ENCODE measurements around the gene ARID2. TPM values are rescaled to one million over a fixed set of nuclear protein-coding genes. Genes with fewer than 3 reads are reported as not detected.

Gene ARID2
- total and polyA plus RNA-seq, 2 donors (not counting 1 experiment from before 2014, with no cell fraction given) = 5.0 to 49.2 TPM

GRCh38 chr12:45712319-45712718 lies 17.2 kb upstream of the ARID2 start:
- Histone ChIP-seq H3K27me3 (replicated peaks in 1 of 4; ENCODE audit: control extremely low read depth in 1 of 4, control insufficient read depth in 3 of 4, insufficient read depth in 4 of 4, low read length in 3 of 4) (no peaks in the 10 kb centered on the region), H3K9me3 (ENCODE audit: control extremely low read depth in 1 of 3, control insufficient read depth in 2 of 3, insufficient read depth in 1 of 3, low read length in 2 of 3) (peaks cover 0 to 8% (median 0%) of the 10 kb centered on the region in 3 donors), H4K20me1 (ENCODE audit: control insufficient read depth, insufficient read depth, low read length, poor library complexity, severe bottlenecking) (peaks cover 5% of the 10 kb centered on the region), H3K4me2 (replicated peaks; ENCODE audit: low read depth, low read length, poor library complexity, severe bottlenecking) (peak overlapping the region; percentile 24), H3K9ac (ENCODE audit: low read length) (no peak overlapping the region), H3K36me3 (replicated peaks in 1 of 2; ENCODE audit: control extremely low read depth in 1 of 2, control insufficient read depth in 1 of 2, extremely low read depth in 1 of 2, insufficient read depth in 2 of 2, low read length in 1 of 2) (no peaks in the 10 kb centered on the region), H3K4me1 (ENCODE audit: control insufficient read depth in 2 of 2, insufficient read depth in 2 of 2, low read length in 2 of 2) (peaks cover 6 to 9% of the 10 kb centered on the region in 2 donors), H3K27ac (ENCODE audit: low read length in 2 of 2) (no peak overlapping the region), H2AFZ (ENCODE audit: insufficient read depth, low read depth, low read length, poor library complexity, severe bottlenecking) (no peak overlapping the region), H3K4me3 (ENCODE audit: control extremely low read depth in 1 of 5, extremely low read depth in 1 of 5, insufficient read depth in 1 of 5, low read depth in 2 of 5, low read length in 4 of 5) (no peak overlapping the region), H3K79me2 (ENCODE audit: control insufficient read depth, insufficient read depth, low read length) (peaks cover 18% of the 10 kb centered on the region)
- peak; percentile 13 for DNase-seq
- H3K27ac Mint-ChIP-seq = no peak overlapping the region
- H3K4me1 Mint-ChIP-seq = peaks cover 18% of the 10 kb centered on the region
- no peaks in the 10 kb centered on the region for H3K27me3 Mint-ChIP-seq
- H3K4me3 Mint-ChIP-seq = no peak overlapping the region
- WGBS (ENCODE audit: insufficient coverage) = 3% methylated on average over 4 of the region's 4 CpGs
- intact Hi-C loops (cut with micrococcal nuclease) = no loop called here
- ChIA-PET CTCF (no interaction called here), POLR2A (no interaction called here)
- TF ChIP-seq CTCF (IDR thresholded peaks at IDR 0.05) = no peak
- TF ChIP-seq EZH2 (IDR thresholded peaks at IDR 0.05; ENCODE audit: borderline replicate concordance, insufficient read depth, low read depth, low read length, poor library complexity, severe bottlenecking) = no peak
- H3K9me3 Mint-ChIP-seq (ENCODE audit: insufficient read depth) = no peaks in the 10 kb centered on the region
- ATAC-seq (ENCODE audit: low read depth) = no peak

- H3K27ac Mint-ChIP-seq = no peak overlapping the region
- no peak overlapping the region for H3K27ac ChIP-seq (ENCODE audit: low read length in 2 of 2)
- H3K79me2 ChIP-seq (ENCODE audit: control insufficient read depth, insufficient read depth, low read length) = peaks cover 18% of the 10 kb centered on the region
- peaks cover 19% of the 10 kb centered on the region for H3K4me1 Mint-ChIP-seq
- ATAC-seq (ENCODE audit: low read depth) = no peak
- WGBS (ENCODE audit: insufficient coverage) = no CpG with 5 or more reads among the region's 2 CpGs
- intact Hi-C loops (cut with micrococcal nuclease) = no loop called here
- CTCF ChIA-PET = no interaction called here
- no peak overlapping the region for H3K4me3 Mint-ChIP-seq
- POLR2A ChIA-PET = no interaction called here
- no peak overlapping the region for H3K9ac ChIP-seq (ENCODE audit: low read length)
- no peak overlapping the region for H3K4me2 ChIP-seq (replicated peaks; ENCODE audit: low read depth, low read length, poor library complexity, severe bottlenecking)
- H3K27me3 Mint-ChIP-seq = no peaks in the 10 kb centered on the region
- H3K27me3 ChIP-seq (replicated peaks in 1 of 4; ENCODE audit: control extremely low read depth in 1 of 4, control insufficient read depth in 3 of 4, insufficient read depth in 4 of 4, low read length in 3 of 4) = no peaks in the 10 kb centered on the region
- no peak overlapping the region for H2AFZ ChIP-seq (ENCODE audit: insufficient read depth, low read depth, low read length, poor library complexity, severe bottlenecking)
- no peak for TF ChIP-seq EZH2 (IDR thresholded peaks at IDR 0.05; ENCODE audit: borderline replicate concordance, insufficient read depth, low read depth, low read length, poor library complexity, severe bottlenecking)
- no peak for TF ChIP-seq CTCF (IDR thresholded peaks at IDR 0.05)
- H3K36me3 ChIP-seq (replicated peaks in 1 of 2; ENCODE audit: control extremely low read depth in 1 of 2, control insufficient read depth in 1 of 2, extremely low read depth in 1 of 2, insufficient read depth in 2 of 2, low read length in 1 of 2) = no peaks in the 10 kb centered on the region
- no peaks in the 10 kb centered on the region for H3K9me3 Mint-ChIP-seq (ENCODE audit: insufficient read depth)
- H3K9me3 ChIP-seq (ENCODE audit: control extremely low read depth in 1 of 3, control insufficient read depth in 2 of 3, insufficient read depth in 1 of 3, low read length in 2 of 3) = peaks cover 0 to 8% (median 0%) of the 10 kb centered on the region in 3 donors
- no peak for DNase-seq
- peaks cover 5% of the 10 kb centered on the region for H4K20me1 ChIP-seq (ENCODE audit: control insufficient read depth, insufficient read depth, low read length, poor library complexity, severe bottlenecking)
- H3K4me3 ChIP-seq (ENCODE audit: control extremely low read depth in 1 of 5, extremely low read depth in 1 of 5, insufficient read depth in 1 of 5, low read depth in 2 of 5, low read length in 4 of 5) = no peak overlapping the region
- H3K4me1 ChIP-seq (ENCODE audit: control insufficient read depth in 2 of 2, insufficient read depth in 2 of 2, low read length in 2 of 2) = peaks cover 6 to 9% of the 10 kb centered on the region in 2 donors
Measured at GRCh38 chr12:45713078-45713477, 16.4 kb upstream of the ARID2 start.

Data from B cell (primary cell).